ENCODE data around the gene ARHGEF33. TPM values are rescaled to one million over a fixed set of nuclear protein-coding genes. Genes with fewer than 3 reads are reported as not detected.

ARHGEF33 gene
- total RNA-seq, 4 donors from 2014 or later: 0.66 to 2.1 (median 0.82) TPM

- Histone ChIP-seq H3K4me1 (peaks cover 8 to 18% (median 15%) of the 10 kb centered on the region in 4 donors), H3K27ac (replicated peaks in 1 of 4) (no peak overlapping the region), H3K4me3 (no peak overlapping the region), H3K9me3 (no peaks in the 10 kb centered on the region), H3K27me3 (no peaks in the 10 kb centered on the region), H3K36me3 (peaks cover 17 to 35% (median 31%) of the 10 kb centered on the region in 4 donors)
- DNase-seq (ENCODE audit: extremely low spot score): no peak
- WGBS: 100% methylated on average over 1 of the region's 1 CpG
- intact Hi-C loops (cut with DNase I): no loop called here
- TF ChIP-seq POLR2AphosphoS5 (IDR thresholded peaks at IDR 0.05) (no peak), CTCF (IDR thresholded peaks at IDR 0.05) (no peak), POLR2A (IDR thresholded peaks at IDR 0.05; ENCODE audit: low read depth) (no peak), EP300 (IDR thresholded peaks at IDR 0.05) (no peak)
Observed at GRCh38 chr2:39015424-39015823, 125.7 kb downstream of the ARHGEF33 start.

- Histone ChIP-seq H3K27ac (replicated peaks in 1 of 4) (no peak overlapping the region), H3K4me3 (no peak overlapping the region), H3K4me1 (peaks cover 8 to 18% (median 15%) of the 10 kb centered on the region in 4 donors), H3K27me3 (no peaks in the 10 kb centered on the region), H3K9me3 (no peaks in the 10 kb centered on the region), H3K36me3 (peaks cover 10 to 20% (median 17%) of the 10 kb centered on the region in 4 donors)
- no peak for DNase-seq (ENCODE audit: extremely low spot score)
- intact Hi-C loops (cut with DNase I): no loop called here
- TF ChIP-seq CTCF (IDR thresholded peaks at IDR 0.05) (no peak), POLR2A (IDR thresholded peaks at IDR 0.05; ENCODE audit: low read depth) (no peak), EP300 (IDR thresholded peaks at IDR 0.05) (no peak), POLR2AphosphoS5 (IDR thresholded peaks at IDR 0.05) (no peak)
Observed at GRCh38 chr2:39017334-39017733, 127.7 kb downstream of the ARHGEF33 start.

- peak overlapping the region in 3 of 4 donors; percentile 8 to 24 (median 9) for H3K27ac ChIP-seq (replicated peaks in 1 of 4)
- no peaks in the 10 kb centered on the region for H3K9me3 ChIP-seq
- intact Hi-C loops (cut with DNase I): no loop called here
- no peak for DNase-seq (ENCODE audit: extremely low spot score)
- H3K36me3 ChIP-seq: peaks cover 5 to 15% (median 10%) of the 10 kb centered on the region in 4 donors
- TF ChIP-seq POLR2A (IDR thresholded peaks at IDR 0.05; ENCODE audit: low read depth) (no peak), CTCF (IDR thresholded peaks at IDR 0.05) (no peak), POLR2AphosphoS5 (IDR thresholded peaks at IDR 0.05) (no peak), EP300 (IDR thresholded peaks at IDR 0.05) (no peak)
- H3K27me3 ChIP-seq: no peaks in the 10 kb centered on the region
- H3K4me1 ChIP-seq: peaks cover 8 to 18% (median 15%) of the 10 kb centered on the region in 4 donors
- H3K4me3 ChIP-seq: no peak overlapping the region
- WGBS: 79% methylated on average over 4 of the region's 4 CpGs
Observed at GRCh38 chr2:39018638-39019037, 129.0 kb downstream of the ARHGEF33 start.

- no peak overlapping the region for H3K4me3 ChIP-seq
- H3K4me1 ChIP-seq: peaks cover 8 to 20% (median 17%) of the 10 kb centered on the region in 4 donors
- intact Hi-C loops (cut with DNase I): no loop called here
- no peak overlapping the region for H3K27ac ChIP-seq (replicated peaks in 1 of 4)
- H3K9me3 ChIP-seq: no peaks in the 10 kb centered on the region
- peaks cover 5 to 12% (median 7%) of the 10 kb centered on the region in 4 donors for H3K36me3 ChIP-seq
- H3K27me3 ChIP-seq: no peaks in the 10 kb centered on the region
- no peak for DNase-seq (ENCODE audit: extremely low spot score)
- TF ChIP-seq CTCF (IDR thresholded peaks at IDR 0.05) (no peak), POLR2A (IDR thresholded peaks at IDR 0.05; ENCODE audit: low read depth) (no peak), EP300 (IDR thresholded peaks at IDR 0.05) (no peak), POLR2AphosphoS5 (IDR thresholded peaks at IDR 0.05) (no peak)
Observed at GRCh38 chr2:39020383-39020782, 130.7 kb downstream of the ARHGEF33 start.

- TF ChIP-seq POLR2A (IDR thresholded peaks at IDR 0.05; ENCODE audit: low read depth): no peak
- no peak for TF ChIP-seq POLR2AphosphoS5 (IDR thresholded peaks at IDR 0.05)
- TF ChIP-seq EP300 (IDR thresholded peaks at IDR 0.05): no peak
- TF ChIP-seq CTCF (IDR thresholded peaks at IDR 0.05): no peak
- no peaks in the 10 kb centered on the region for H3K27me3 ChIP-seq
- H3K4me1 ChIP-seq: peaks cover 2 to 10% (median 4%) of the 10 kb centered on the region in 4 donors
- H3K4me3 ChIP-seq: peak overlapping the region in 1 of 4 donors; percentile 9
- 77% methylated on average over 6 of the region's 6 CpGs for WGBS
- H3K9me3 ChIP-seq: no peaks in the 10 kb centered on the region
- H3K36me3 ChIP-seq: peaks cover 5 to 15% (median 8%) of the 10 kb centered on the region in 4 donors
- DNase-seq (ENCODE audit: extremely low spot score): no peak
- intact Hi-C loops (cut with DNase I): no loop called here
- no peak overlapping the region for H3K27ac ChIP-seq (replicated peaks in 1 of 4)
Observed at GRCh38 chr2:39022642-39023235, 133.1 kb downstream of the ARHGEF33 start.
